HepG2 (cell line): ENCODE measurements around the gene DNTTIP2. TPM values are rescaled to one million over a fixed set of nuclear protein-coding genes. Genes with fewer than 3 reads are reported as not detected.

Experiments used
- ATF1 ChIP-seq: IDR thresholded peaks from 2 replicates; pipeline ENCODE4 v1.6.1; 2016; ENCODE audit warnings: mild to moderate bottlenecking, control low read depth
- BRD4 ChIP-seq: sonication (generic); formaldehyde crosslinking; IDR thresholded peaks from 2 replicates; pipeline ENCODE4 v1.4.0; 2020; ENCODE audit warnings: missing genetic modification reagents
- EHMT2 ChIP-seq: fragments of 200-600 bp; sonication (generic); IDR thresholded peaks from 2 replicates; pipeline ENCODE4 v1.7.0; 2017; ENCODE audit warnings: antibody characterized with exemption, low read depth, low read length, borderline replicate concordance
- HMGXB4 ChIP-seq, 2 experiments: sonication (generic) in 1 of 2; formaldehyde crosslinking in 1 of 2; IDR thresholded peaks; 2 replicates each; pipeline versions ENCODE4 v1.4.0 to v1.6.1; 2018 to 2020; ENCODE audit warnings: missing genetic modification reagents in 2 of 2, borderline replicate concordance in 1 of 2, low read depth in 1 of 2, mild to moderate bottlenecking in 1 of 2, missing biosample characterization in 1 of 2
- HOMEZ ChIP-seq: IDR thresholded peaks from 2 replicates; pipeline ENCODE4 v1.6.1; 2016; ENCODE audit warnings: low read depth
- MED1 ChIP-seq: sonication (generic); formaldehyde crosslinking; IDR thresholded peaks from 2 replicates; pipeline ENCODE4 v1.4.0; 2020; ENCODE audit warnings: missing genetic modification reagents
- NFYC ChIP-seq: IDR thresholded peaks from 2 replicates; pipeline ENCODE4 v1.6.1; 2016; ENCODE audit warnings: missing genetic modification reagents, missing compliant biosample characterization
- RARA ChIP-seq: IDR thresholded peaks from 2 replicates; pipeline ENCODE4 v1.6.1; 2016; ENCODE audit warnings: missing genetic modification reagents, missing compliant biosample characterization
- REST ChIP-seq, 2 experiments: IDR thresholded peaks; 2 replicates each; pipeline ENCODE4 v1.6.1; 2011 to 2012; ENCODE audit warnings: low read length in 2 of 2, borderline replicate concordance in 1 of 2, low read depth in 1 of 2, mild to moderate bottlenecking in 1 of 2, moderate library complexity in 1 of 2
- RFX5 ChIP-seq: IDR thresholded peaks from 2 replicates; pipeline ENCODE4 v1.6.1; 2011; ENCODE audit warnings: low read depth, low read length, improper control_type of control experiment
- U2AF1 ChIP-seq: fragments of 200-400 bp; formaldehyde crosslinking; optimal IDR thresholded peaks from 2 replicates; pipeline ENCODE3; 2017; ENCODE audit warnings: mild to moderate bottlenecking, low read depth, low read length
- YEATS2 ChIP-seq: sonication (generic); formaldehyde crosslinking; IDR thresholded peaks from 2 replicates; pipeline ENCODE4 v1.4.0; 2020; ENCODE audit warnings: missing genetic modification reagents, borderline replicate concordance
- ZBTB20 ChIP-seq: sonication (generic); formaldehyde crosslinking; IDR thresholded peaks from 2 replicates; pipeline ENCODE4 v1.8.1; 2023; ENCODE audit warnings: missing genetic modification reagents, low read depth, mild to moderate bottlenecking, borderline replicate concordance
- ZBTB7A ChIP-seq: sonication (generic); formaldehyde crosslinking; IDR thresholded peaks from 2 replicates; pipeline ENCODE4 v1.8.0; 2022; ENCODE audit warnings: mild to moderate bottlenecking, missing genetic modification reagents
- ZC3H13 ChIP-seq: sonication (generic); formaldehyde crosslinking; IDR thresholded peaks from 2 replicates; pipeline ENCODE4 v1.8.1; 2023; ENCODE audit warnings: mild to moderate bottlenecking, missing genetic modification reagents, moderate library complexity
- ZKSCAN8 ChIP-seq: IDR thresholded peaks from 2 replicates; pipeline ENCODE4 v1.6.1; 2016; ENCODE audit warnings: borderline replicate concordance, missing genetic modification reagents, missing compliant biosample characterization
- ZMYM3 ChIP-seq: sonication (generic); formaldehyde crosslinking; IDR thresholded peaks from 2 replicates; pipeline ENCODE4 v1.5.1; 2020; ENCODE audit warnings: mild to moderate bottlenecking, missing genetic modification reagents
- ZNF101 ChIP-seq: sonication (generic); formaldehyde crosslinking; IDR thresholded peaks from 2 replicates; pipeline ENCODE4 v1.4.0; 2020; ENCODE audit warnings: mild to moderate bottlenecking, low read depth, missing genetic modification reagents, borderline replicate concordance
- ZNF160 ChIP-seq: sonication (generic); formaldehyde crosslinking; IDR thresholded peaks from 2 replicates; pipeline ENCODE4 v1.8.0; 2022; ENCODE audit warnings: mild to moderate bottlenecking, inconsistent platforms, missing genetic modification reagents
- ZNF503 ChIP-seq: sonication (generic); formaldehyde crosslinking; IDR thresholded peaks from 2 replicates; pipeline ENCODE4 v1.4.0; 2020; ENCODE audit warnings: missing genetic modification reagents
- polyA plus RNA-seq, 8 experiments: library from polyadenylated mRNA; depleted of rRNA in 3 of 8; stranded (reverse) in 7 of 8; unstranded in 1 of 8; fragments of >200 nt; fragmentation: Illumina TruSeq in 4 of 8; extraction: Trizol in 4 of 8; gene quantifications; 2 replicates each; pipeline versions ENCODE4 v1.2.1 to v1.2.3, GENCODE V29; 2011 to 2016; ENCODE audit warnings: low read depth in 4 of 8, missing spikeins in 1 of 8, mixed read lengths in 1 of 8; ENCODE audit not compliant: insufficient read depth in 1 of 8
- total RNA-seq, 5 experiments: library from RNA; depleted of rRNA; stranded (reverse); fragments of >200 nt; fragmentation: Illumina TruSeq; extraction: Trizol; gene quantifications; 2 replicates each; pipeline ENCODE4 v1.2.3, GENCODE V29; 2016; ENCODE audit warnings: low read depth in 1 of 5

Gene DNTTIP2
- total and polyA plus RNA-seq, 2 of the 13 experiments (the other 11 are each of a cell fraction or from before 2014, with no cell fraction given), result 11.4 to 63.3 TPM

GRCh38 chr1:93846992-93847810, 31.8 kb downstream of the DNTTIP2 start (continued):
- TF ChIP-seq REST (IDR thresholded peaks at IDR 0.05; ENCODE audit: borderline replicate concordance in 1 of 2, low read depth in 1 of 2, low read length in 2 of 2) (peak in 1 of 2 experiments; percentile 34; a peak in 1 of 4 replicates), EHMT2 (no peak), ZMYM3 (CRISPR knock-in tag) (peak; percentile 54; the same call in 1 of the 2 replicates), ZBTB7A (CRISPR knock-in tag) (peak; percentile 78), ATF1 (no peak), YEATS2 (CRISPR knock-in tag) (peak; percentile 50; the same call in 1 of the 2 replicates), BRD4 (CRISPR knock-in tag) (no peak), MED1 (CRISPR knock-in tag) (peak; percentile 71), ZNF503 (CRISPR knock-in tag) (0 out of 2 replicates have a peak, but pooled peaks have one; percentile 54), U2AF1 (peak; percentile 55), ZNF101 (CRISPR knock-in tag) (no peak), ZKSCAN8 (no peak), ZC3H13 (CRISPR knock-in tag) (peak; percentile 61; the same call in 1 of the 2 replicates), ZBTB20 (CRISPR knock-in tag) (peak; percentile 68), HMGXB4 (CRISPR knock-in tag; IDR thresholded peaks at IDR 0.05; ENCODE audit: borderline replicate concordance in 1 of 2, low read depth in 1 of 2) (peak; percentile 98 to 100), RFX5 (0 out of 2 replicates have a peak, but pooled peaks have one; percentile 19), RARA (peak; percentile 24; the same call in 1 of the 2 replicates), HOMEZ (CRISPR knock-in tag) (no peak), ZNF160 (CRISPR knock-in tag) (peak; percentile 61; the same call in 1 of the 2 replicates), NFYC (CRISPR knock-in tag) (peak; percentile 27; the same call in 1 of the 2 replicates)
